GM18505 (cell line): ENCODE results near the gene SLC25A38.
"Not testable (repeated sequence)": the region's sequence is repeated elsewhere in the genome, so short reads cannot be mapped to it uniquely, and the experiment has no call there.

Experiments used
- ATAC-seq: cut with Tn5 transposase; IDR thresholded peaks from one replicate; pipeline ENCODE4 v1.9.1; 2021; ENCODE audit not compliant: unreplicated experiment
- POLR2A ChIP-seq: IDR thresholded peaks from 4 replicates; pipeline ENCODE4 v1.6.1; 2011; ENCODE audit warnings: borderline replicate concordance; ENCODE audit not compliant: insufficient read depth, insufficient read length; ENCODE audit errors: extremely low read depth

Gene SLC25A38

DNA sequence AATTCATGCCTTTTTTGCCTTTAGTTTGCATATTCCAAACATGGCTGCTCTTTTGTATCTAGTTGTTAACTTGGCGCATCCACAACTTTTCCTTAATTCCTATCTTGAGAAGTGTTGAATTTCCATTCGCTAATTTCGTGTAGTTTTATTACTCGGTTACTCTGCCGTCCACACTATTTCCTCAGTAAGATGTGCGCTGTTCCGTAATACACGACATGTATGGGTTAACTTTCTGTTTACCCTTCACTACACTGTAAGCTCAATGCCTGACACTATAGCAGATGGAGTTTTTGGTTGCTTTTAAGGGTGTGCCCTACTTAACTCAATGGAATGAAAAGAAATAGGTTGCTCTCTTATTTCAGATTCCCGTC, 24.1 kb downstream of the SLC25A38 start:
- ATAC-seq, result no peak
- TF ChIP-seq POLR2A, result no peak

DNA sequence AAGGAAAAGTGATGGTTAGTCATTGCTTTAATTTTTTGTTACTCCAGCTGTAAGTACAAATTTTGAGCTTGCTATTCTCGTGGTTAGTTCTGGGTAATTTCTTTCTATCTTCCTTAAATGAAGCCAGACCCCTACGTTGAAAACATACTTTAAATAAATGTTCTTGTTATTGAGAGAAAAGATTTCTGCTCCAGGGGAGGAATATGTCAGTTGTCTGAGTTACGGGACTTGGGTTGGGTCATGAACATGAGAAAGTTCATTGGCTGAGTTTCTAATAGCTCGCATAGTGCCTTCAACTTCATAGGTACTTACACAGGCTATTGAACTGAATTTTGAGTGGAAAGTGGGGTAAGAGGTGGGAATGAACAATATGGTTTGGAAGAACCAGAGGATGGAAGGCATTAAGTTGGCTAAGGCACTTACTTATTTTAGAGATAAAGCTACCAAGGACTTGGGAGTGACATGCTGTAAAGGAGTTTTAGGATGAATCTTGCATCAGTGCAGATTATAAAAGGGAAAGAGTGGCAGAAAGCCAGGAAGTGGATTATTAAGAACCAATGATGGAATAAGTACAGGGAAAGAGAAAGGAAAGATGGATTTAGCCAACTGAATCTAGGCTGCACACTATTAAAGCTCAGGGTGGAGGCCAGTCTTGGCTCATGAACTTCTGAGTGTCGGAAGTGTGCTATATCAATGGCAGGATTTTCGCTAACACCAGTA, 24.8 kb downstream of the SLC25A38 start:
- TF ChIP-seq POLR2A, result no peak
- ATAC-seq, result no peak

DNA sequence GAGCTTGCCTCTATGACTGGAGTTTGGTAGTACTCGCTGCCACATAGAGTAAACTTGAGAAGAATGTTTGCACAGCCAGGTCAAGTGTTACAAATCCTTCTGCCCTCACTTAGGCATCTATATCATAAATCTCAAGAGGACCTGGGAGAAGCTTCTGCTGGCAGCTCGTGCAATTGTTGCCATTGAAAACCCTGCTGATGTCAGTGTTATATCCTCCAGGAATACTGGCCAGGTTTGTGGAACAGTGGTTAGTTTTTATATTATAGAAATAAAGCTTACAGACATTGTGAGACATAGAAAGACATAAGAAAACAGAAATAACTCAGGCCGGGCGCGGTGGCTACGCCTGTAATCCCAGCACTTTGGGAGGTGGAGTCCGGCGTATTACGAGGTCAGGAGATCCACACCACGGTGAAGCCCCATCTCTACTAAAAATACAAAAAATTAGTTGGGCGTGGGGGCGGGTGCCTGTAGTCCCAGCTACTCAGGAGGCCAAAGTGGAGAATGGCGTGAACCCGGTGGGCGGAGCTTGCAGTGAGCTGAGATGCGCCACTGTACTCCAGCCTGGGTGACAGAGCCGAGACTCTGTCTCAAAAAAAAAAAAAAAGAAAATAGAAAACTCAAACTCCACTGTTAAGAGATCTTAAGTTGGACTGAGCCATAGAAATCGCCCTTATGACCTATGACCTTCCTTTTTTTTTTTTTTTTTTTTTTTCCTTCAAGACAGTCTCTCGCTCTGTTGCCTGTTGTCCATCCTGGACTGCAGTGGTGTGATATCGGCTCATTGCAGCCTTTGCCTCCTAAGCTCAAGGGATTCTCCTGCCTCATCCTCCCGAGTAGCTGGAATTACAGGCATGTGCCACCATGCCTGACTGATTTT, 25.6 kb downstream of the SLC25A38 start:
- no peak for ATAC-seq

DNA sequence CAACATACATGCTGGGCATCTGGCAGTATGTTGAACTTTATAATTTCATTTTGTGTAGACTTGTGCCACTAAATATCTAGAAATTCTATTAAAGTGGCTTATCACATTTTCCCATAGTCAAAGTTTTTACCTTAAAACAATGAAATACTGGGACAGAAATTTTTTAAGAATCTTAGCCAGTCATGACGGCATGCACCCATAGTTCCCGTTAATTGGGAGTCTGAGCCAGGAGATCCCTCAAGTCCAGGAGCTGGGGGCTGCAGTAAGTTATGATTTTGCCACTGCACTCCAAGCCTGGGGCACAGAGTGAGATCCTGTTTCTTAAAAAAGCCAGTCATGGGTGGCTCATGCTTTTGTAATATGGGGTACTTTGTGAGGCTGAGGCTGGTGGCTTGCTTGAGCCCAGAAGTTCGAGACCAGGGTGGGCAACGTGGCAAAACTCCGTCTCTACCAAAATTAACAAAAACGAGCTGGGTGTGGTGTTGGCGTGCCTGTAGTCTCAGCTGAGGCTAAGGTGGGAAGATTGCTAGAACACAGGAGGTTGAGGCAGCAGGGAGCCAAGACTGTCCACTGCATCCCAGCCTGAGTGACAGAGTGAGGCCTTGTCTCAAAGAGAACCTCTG, 26.5 kb downstream of the SLC25A38 start:
- TF ChIP-seq POLR2A, result no peak
- no peak for ATAC-seq

More for the DNA sequence above, 25.6 kb downstream of the SLC25A38 start:
- TF ChIP-seq POLR2A, result peak; percentile 32

DNA sequence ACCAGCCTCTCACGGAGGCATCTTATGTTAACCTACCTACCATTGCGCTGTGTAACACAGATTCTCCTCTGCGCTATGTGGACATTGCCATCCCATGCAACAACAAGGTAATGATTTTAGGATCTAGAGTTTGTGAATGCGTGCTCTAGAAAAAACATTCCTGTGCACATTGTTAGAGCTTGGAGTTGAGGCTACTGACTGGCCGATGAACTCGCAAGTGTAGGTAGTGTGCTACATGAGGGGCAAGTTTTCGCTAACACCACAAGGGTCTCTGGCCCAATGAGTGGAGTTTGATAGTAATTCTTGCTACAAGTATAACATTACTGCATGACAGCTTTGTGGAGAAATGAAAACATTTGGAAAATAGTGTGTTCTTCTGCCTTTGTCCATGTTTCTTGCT, 27.7 kb downstream of the SLC25A38 start:
- ATAC-seq, result no peak
- peak; percentile 15 for TF ChIP-seq POLR2A

DNA sequence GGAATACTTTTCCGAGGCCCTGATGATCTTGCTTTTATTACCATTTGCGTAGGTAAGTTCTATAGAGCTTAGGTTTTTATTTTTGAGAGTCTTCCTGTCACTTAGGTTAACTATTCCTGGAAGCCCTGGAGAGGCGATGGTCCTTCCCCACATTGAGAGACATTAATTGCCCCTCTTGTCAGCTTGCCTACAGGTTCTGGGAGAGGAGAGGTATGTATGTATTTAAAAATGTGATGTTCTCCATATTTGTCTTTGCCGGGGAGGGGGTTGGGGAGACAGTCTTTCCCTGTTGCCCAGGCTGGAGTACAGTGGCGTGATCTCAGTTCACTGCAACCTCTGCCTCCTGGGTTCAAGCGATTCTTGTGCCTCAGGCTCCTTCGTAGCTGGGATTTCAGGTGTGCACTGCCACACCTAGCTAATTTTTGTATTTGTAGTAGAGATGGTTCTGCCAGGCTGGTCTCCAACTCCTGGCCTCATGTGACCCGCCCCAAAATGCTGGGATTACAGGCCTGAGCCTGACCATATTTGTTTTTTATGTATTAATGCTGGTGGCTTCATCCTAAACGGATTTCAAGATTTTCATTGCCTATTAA, 29.6 kb downstream of the SLC25A38 start:
- TF ChIP-seq POLR2A, result no peak
- no peak for ATAC-seq

DNA sequence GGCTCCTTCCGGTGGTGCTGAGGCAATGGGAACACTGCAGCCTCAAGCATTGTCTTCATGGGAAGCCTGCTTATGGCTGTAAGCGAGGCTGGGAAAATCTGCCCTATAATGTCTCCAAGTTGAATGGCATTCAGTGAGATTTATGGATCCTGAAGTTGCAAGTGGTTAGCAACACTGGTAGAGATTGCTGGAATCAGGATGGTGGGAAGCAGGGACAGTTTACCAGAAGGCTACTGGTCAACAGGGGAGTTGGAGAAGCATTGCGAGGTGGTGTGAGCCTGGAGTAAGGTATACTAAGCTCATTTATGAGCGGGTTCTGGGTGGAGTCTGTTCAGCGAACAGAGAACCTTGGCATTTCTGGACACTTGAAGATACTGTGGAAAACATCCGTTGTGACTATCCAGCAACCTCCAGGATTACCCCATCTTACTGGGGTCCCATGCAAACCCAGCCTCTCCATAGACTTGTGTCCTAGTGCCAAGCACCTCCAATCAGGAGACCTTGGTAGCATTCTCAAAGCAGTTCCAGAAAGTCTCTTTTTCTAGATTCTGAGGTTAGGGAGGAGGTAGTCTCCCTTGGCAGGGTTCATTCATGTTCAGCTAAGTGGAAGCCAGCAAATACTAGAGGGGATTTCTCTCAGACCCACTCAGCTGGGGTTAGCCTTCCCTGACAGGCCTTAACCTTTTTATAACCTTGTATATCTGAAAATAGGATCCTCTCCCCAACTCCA, 30.7 kb downstream of the SLC25A38 start:
- no peak for ATAC-seq
- no peak for TF ChIP-seq POLR2A

DNA sequence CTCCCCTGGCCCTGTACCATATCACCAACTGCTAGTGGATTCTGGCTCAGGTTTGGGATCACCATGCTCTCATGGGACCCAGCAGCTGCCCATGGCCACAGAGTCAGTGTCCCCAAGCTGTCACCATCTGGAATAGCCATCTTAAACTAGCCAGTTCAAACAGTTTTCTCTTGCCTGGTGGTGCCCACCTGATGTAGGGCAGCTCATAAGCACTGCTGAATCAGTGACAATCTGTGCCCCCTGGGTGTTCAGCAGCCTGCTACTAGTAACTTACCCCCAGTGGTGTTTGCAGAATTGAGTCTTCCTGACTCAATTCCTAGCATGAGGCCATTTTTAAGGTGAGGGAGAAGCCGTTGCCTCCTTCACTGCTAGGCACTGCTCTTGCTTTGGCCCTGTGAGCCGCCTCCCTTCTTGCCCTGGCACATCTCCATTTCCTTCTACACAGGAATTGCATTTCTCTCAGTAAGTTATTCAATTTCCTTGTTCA, 31.3 kb downstream of the SLC25A38 start:
- TF ChIP-seq POLR2A, result peak; percentile 52
- no peak for ATAC-seq

DNA sequence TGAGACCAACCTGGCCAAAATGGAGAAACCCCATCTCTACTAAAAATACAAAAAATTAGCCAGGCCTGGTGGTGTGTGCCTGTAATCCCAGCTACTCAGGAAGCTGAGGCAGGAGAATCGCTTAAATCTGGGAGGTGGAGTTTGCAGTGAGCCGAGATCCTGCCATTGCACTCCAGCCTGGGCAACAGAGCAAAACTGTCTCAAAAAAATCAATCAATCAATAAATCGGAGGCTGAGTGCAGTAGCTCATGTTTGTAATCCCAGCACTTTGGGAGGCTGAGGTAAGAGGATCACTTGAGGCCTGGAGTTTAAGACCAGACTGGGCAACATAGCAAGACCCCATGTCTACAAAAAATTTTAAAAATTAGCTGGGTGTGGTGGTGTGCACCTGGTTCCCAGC, 32.1 kb downstream of the SLC25A38 start:
- not testable (repeated sequence) for ATAC-seq

DNA sequence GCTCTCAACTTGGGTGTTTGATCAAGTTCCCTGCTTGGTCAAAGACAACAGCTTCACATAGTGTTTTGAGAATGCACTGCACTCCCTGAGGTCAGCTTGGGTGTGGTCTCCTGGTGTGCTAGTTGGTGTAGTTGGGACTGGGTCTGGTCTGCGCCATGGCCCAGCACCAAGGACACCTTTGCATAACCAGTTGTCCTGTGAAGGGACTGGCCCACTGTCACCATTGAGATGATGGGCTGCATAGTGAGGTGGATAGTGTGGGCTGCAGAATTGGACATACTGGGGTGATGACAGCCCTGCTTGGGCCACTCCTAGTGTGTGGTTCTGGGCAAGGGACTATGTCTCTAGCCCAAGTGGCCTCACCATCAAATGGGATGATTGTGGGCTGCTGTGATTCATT, 32.8 kb downstream of the SLC25A38 start:
- ATAC-seq, result no peak
- TF ChIP-seq POLR2A, result no peak

DNA sequence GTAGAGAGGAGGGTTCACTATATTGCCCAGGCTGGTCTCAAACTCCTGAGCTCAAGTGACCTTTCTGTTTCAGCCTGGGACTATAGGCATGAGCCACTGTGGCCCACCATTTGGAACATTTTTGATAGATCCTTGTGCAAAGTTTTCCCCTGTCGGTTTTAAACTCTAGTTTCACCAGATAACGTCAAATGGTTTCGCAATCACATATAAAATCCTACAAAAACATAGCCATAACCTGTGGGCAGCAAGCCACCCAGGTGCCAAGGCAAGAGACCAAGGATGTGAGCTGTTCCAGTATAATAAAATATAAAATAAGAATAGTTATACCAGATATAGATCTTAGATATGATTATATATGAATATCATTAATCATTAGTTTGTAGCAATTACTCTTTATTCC, 33.8 kb downstream of the SLC25A38 start:
- ATAC-seq, result not testable (repeated sequence)

DNA sequence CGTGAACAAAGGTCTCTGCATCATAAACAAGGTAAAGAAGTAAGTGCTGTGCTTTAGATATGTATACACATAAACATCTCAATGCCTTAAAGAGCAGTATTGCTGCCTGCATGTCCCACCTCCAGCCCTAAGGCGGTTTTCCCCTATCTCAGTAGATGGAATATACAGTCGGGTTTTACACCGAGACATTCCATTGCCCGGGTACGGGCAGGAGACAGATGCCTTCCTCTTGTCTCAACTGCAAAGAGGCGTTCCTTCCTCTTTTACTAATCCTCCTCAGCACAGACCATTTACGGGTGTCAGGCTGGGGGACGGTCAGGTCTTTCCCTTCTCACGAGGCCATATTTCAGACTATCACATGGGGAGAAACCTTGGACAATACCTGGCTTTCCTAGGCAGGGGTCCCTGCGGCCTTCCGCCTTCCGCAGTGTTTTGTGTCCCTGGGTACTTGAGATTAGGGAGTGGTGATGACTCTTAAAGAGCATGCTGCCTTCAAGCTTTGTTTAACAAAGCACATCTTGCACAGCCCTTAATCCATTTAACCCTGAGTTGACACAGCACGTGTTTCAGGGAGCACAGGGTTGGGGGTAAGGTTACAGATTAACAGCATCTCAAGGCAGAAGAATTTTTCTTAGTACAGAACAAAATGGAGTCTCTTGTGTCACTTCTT, 35.5 kb downstream of the SLC25A38 start:
- not testable (repeated sequence) for ATAC-seq

DNA sequence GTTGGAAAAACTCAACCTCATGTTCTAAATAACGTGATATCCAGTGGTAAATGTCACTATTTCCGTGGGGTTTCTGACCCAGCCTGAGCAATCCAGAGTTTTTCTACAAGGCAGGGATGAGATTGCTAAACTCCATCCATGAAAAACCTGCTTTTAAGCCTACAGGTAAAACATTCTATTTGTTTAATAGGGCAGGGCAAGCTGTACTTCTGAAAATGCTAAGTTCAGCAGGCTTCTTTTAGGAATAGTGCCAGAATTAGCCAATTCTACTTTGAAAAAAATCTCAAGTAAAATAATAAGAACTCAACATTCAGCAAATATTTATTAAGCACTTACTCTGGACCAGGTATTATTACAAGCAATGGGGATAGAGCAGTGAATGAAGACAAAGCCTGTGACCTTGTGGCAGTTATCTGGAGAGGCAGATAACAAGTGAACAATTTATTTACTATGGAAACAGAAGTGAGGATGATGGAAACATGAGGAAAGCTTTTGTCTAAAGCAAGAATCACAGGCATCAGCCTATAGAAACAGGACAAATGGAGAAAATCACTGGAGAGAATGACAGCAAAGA, 36.7 kb downstream of the SLC25A38 start:
- no peak for ATAC-seq
- TF ChIP-seq POLR2A, result no peak

DNA sequence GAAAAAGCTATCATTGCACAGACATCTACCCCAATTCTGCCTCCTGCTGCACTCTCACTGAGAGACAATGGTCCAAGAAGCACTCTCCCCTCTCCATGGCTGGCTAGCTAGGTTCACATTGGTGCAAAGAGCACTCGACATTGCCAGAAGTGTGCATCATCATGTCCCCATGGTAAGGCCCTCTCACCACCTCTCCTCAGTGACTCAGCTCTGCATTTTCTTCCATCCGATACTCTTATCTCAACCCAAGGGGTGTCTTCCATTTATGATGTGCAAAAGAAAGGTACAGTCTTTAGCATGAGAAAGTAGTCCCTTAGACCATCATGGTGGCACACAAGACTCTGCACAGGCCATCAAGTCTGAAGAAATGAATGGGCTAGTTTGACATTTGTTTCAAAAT, 37.4 kb downstream of the SLC25A38 start:
- TF ChIP-seq POLR2A, result no peak
- ATAC-seq, result no peak
